ENCODE data around the gene FEV.

GRCh38 chr2:218988650-218989049 is 3.7 kb upstream of the FEV start:
- TF ChIP-seq, protein P1, sequence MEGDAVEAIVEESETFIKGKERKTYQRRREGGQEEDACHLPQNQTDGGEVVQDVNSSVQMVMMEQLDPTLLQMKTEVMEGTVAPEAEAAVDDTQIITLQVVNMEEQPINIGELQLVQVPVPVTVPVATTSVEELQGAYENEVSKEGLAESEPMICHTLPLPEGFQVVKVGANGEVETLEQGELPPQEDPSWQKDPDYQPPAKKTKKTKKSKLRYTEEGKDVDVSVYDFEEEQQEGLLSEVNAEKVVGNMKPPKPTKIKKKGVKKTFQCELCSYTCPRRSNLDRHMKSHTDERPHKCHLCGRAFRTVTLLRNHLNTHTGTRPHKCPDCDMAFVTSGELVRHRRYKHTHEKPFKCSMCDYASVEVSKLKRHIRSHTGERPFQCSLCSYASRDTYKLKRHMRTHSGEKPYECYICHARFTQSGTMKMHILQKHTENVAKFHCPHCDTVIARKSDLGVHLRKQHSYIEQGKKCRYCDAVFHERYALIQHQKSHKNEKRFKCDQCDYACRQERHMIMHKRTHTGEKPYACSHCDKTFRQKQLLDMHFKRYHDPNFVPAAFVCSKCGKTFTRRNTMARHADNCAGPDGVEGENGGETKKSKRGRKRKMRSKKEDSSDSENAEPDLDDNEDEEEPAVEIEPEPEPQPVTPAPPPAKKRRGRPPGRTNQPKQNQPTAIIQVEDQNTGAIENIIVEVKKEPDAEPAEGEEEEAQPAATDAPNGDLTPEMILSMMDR (optimal IDR thresholded peaks at IDR 0.05 in 1 of 3, IDR thresholded peaks at IDR 0.05 in 1 of 3, conservative IDR thresholded peaks at IDR 0.05 in 1 of 3; ENCODE audit: extremely low read depth in 1 of 3, insufficient read depth in 2 of 3, low read length in 3 of 3), result no peak
- no peak for TF ChIP-seq EZH2 (IDR thresholded peaks at IDR 0.05; ENCODE audit: low read length)

Data from keratinocyte (primary cell).